SK-N-MC (cell line): Measurements from ENCODE around the gene NFIX.

Experiments
- FOXP2 ChIP-seq: optimal IDR thresholded peaks from 2 replicates; pipeline ENCODE3; 2011; ENCODE audit warnings: mild to moderate bottlenecking, moderate library complexity; ENCODE audit not compliant: insufficient read depth; ENCODE audit errors: extremely low read length, control extremely low read depth
- POLR2AphosphoS5 ChIP-seq: IDR thresholded peaks from 2 replicates; pipeline ENCODE4 v1.6.1; 2012; ENCODE audit warnings: mild to moderate bottlenecking, low read depth, low read length, borderline replicate concordance

DNA sequence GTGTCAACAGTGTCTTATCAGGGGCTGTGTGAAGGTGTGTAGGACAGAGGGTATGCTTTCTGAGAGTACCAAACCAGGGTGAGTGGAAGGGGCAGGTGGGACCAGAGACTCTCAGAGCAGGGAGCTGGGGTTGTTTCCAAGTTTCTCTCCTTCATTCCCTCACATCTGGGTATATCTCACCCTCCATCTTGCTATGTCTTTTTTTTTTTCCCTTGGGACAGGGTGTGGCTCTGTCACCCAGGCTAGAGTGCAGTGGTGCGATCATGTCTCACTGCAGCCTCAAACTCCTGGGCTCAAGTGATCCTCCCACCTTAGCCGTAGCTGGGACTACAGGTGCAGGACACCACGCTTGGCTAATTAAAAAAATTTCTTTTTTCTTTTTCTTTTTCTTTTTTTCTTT is 15.3 kb upstream of the NFIX start:
- no peak for TF ChIP-seq POLR2AphosphoS5
- no peak for TF ChIP-seq FOXP2
